ENCODE measurements around the gene HOMER2.
"Not testable (repeated sequence)": the region's sequence is repeated elsewhere in the genome, so short reads cannot be mapped to it uniquely, and the experiment has no call there.

The HOMER2 gene

GRCh38 chr15:82964890-82965289 lies 12.4 kb upstream of the HOMER2 start:
- DNase-seq (ENCODE audit: low spot score): no peak

- DNase-seq (ENCODE audit: low spot score): no peak
Observed at GRCh38 chr15:82963471-82964341, 11.2 kb upstream of the HOMER2 start.

- DNase-seq (ENCODE audit: low spot score): no peak
Observed at GRCh38 chr15:82960766-82961165, 8.2 kb upstream of the HOMER2 start.

- DNase-seq (ENCODE audit: low spot score): no peak
Observed at GRCh38 chr15:82959423-82959822, 6.9 kb upstream of the HOMER2 start.

GRCh38 chr15:82958638-82959037 lies 6.1 kb upstream of the HOMER2 start:
- DNase-seq (ENCODE audit: low spot score): no peak

- no peak for DNase-seq (ENCODE audit: low spot score)
Observed at GRCh38 chr15:82951472-82952157, 905 bp downstream of the HOMER2 start.

GRCh38 chr15:82950746-82951370 lies 1.7 kb downstream of the HOMER2 start:
- DNase-seq (ENCODE audit: low spot score): no peak

- no peak for DNase-seq (ENCODE audit: low spot score)
Observed at GRCh38 chr15:82950295-82950694, 2.2 kb downstream of the HOMER2 start.

- no peak for DNase-seq (ENCODE audit: low spot score)
Observed at GRCh38 chr15:82946155-82946701, 6.3 kb downstream of the HOMER2 start.

GRCh38 chr15:82945326-82945725 lies 7.2 kb downstream of the HOMER2 start:
- no peak for DNase-seq (ENCODE audit: low spot score)

- DNase-seq (ENCODE audit: low spot score): no peak
Observed at GRCh38 chr15:82944821-82945220, 7.7 kb downstream of the HOMER2 start.

- DNase-seq (ENCODE audit: low spot score): no peak
Observed at GRCh38 chr15:82944056-82944455, 8.5 kb downstream of the HOMER2 start.

- DNase-seq (ENCODE audit: low spot score): no peak
Observed at GRCh38 chr15:82943176-82943575, 9.3 kb downstream of the HOMER2 start.

- DNase-seq (ENCODE audit: low spot score): no peak
Observed at GRCh38 chr15:82942691-82943090, 9.8 kb downstream of the HOMER2 start.

GRCh38 chr15:82939678-82940077 lies 12.8 kb downstream of the HOMER2 start:
- DNase-seq (ENCODE audit: low spot score): not testable (repeated sequence)

- no peak for DNase-seq (ENCODE audit: low spot score)
Observed at GRCh38 chr15:82937712-82938058, 14.8 kb downstream of the HOMER2 start.

GRCh38 chr15:82936966-82937711 lies 15.4 kb downstream of the HOMER2 start:
- DNase-seq (ENCODE audit: low spot score): no peak

- DNase-seq (ENCODE audit: low spot score): no peak
Observed at GRCh38 chr15:82935382-82935781, 17.1 kb downstream of the HOMER2 start.

- no peak for DNase-seq (ENCODE audit: low spot score)
Observed at GRCh38 chr15:82934100-82934880, 18.2 kb downstream of the HOMER2 start.

- DNase-seq (ENCODE audit: low spot score): no peak
Observed at GRCh38 chr15:82933576-82933975, 18.9 kb downstream of the HOMER2 start.

GRCh38 chr15:82931221-82931620 lies 21.3 kb downstream of the HOMER2 start:
- DNase-seq (ENCODE audit: low spot score): no peak
